ENCODE measurements around the gene TMTC1. TPM values are rescaled to one million over a fixed set of nuclear protein-coding genes. Genes with fewer than 3 reads are reported as not detected.

Gene TMTC1
- total and polyA plus RNA-seq, 2 donors (not counting 1 experiment from before 2014, with no cell fraction given): not detected

DNA sequence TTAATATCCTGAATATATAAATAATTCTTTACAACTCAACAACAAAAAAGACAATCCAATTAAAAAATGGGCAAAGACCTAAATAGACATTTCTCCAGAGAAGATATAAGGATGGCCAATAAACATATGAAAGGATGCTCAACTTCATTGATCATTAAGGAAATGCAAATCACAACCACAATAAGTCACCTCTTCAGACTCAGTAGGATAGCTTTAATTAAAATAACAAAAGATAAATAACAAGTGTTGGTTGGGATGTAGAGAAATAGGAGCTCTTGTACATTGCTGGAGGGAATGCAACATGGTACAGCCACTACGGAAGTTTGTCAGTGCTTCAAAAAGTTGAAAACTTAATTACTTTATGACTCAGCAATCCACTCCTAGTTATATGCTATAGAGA is 156.5 kb downstream of the TMTC1 start:
- H4K20me1 ChIP-seq (ENCODE audit: control insufficient read depth, insufficient read depth, low read length, poor library complexity, severe bottlenecking): no peaks in the 10 kb centered on the region
- no CpG with 5 or more reads among the region's 1 CpG for WGBS (ENCODE audit: insufficient coverage)
- H3K4me3 ChIP-seq (ENCODE audit: control extremely low read depth in 1 of 5, extremely low read depth in 1 of 5, insufficient read depth in 1 of 5, low read depth in 2 of 5, low read length in 4 of 5): no peak overlapping the region
- Mint-ChIP-seq H3K9me3 (ENCODE audit: insufficient read depth) (peaks cover 6% of the 10 kb centered on the region), H3K27ac (no peak overlapping the region), H3K4me1 (no peaks in the 10 kb centered on the region), H3K27me3 (no peaks in the 10 kb centered on the region), H3K4me3 (no peak overlapping the region)
- no peak overlapping the region for H3K27ac ChIP-seq (ENCODE audit: low read length in 2 of 2)
- ATAC-seq (ENCODE audit: low read depth) (no peak), DNase-seq (no peak)
- no peaks in the 10 kb centered on the region for H3K9me3 ChIP-seq (ENCODE audit: control extremely low read depth in 1 of 3, control insufficient read depth in 2 of 3, insufficient read depth in 1 of 3, low read length in 2 of 3)
- ChIA-PET CTCF (no interaction called here), POLR2A (no interaction called here)
- H3K36me3 ChIP-seq (replicated peaks in 1 of 2; ENCODE audit: control extremely low read depth in 1 of 2, control insufficient read depth in 1 of 2, extremely low read depth in 1 of 2, insufficient read depth in 2 of 2, low read length in 1 of 2): no peaks in the 10 kb centered on the region
- TF ChIP-seq EZH2 (IDR thresholded peaks at IDR 0.05; ENCODE audit: borderline replicate concordance, insufficient read depth, low read depth, low read length, poor library complexity, severe bottlenecking): no peak
- TF ChIP-seq, protein P1, sequence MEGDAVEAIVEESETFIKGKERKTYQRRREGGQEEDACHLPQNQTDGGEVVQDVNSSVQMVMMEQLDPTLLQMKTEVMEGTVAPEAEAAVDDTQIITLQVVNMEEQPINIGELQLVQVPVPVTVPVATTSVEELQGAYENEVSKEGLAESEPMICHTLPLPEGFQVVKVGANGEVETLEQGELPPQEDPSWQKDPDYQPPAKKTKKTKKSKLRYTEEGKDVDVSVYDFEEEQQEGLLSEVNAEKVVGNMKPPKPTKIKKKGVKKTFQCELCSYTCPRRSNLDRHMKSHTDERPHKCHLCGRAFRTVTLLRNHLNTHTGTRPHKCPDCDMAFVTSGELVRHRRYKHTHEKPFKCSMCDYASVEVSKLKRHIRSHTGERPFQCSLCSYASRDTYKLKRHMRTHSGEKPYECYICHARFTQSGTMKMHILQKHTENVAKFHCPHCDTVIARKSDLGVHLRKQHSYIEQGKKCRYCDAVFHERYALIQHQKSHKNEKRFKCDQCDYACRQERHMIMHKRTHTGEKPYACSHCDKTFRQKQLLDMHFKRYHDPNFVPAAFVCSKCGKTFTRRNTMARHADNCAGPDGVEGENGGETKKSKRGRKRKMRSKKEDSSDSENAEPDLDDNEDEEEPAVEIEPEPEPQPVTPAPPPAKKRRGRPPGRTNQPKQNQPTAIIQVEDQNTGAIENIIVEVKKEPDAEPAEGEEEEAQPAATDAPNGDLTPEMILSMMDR (IDR thresholded peaks at IDR 0.05): no peak
- intact Hi-C loops (cut with micrococcal nuclease): no loop called here
- no peaks in the 10 kb centered on the region for H3K79me2 ChIP-seq (ENCODE audit: control insufficient read depth, insufficient read depth, low read length)
- H3K4me2 ChIP-seq (replicated peaks; ENCODE audit: low read depth, low read length, poor library complexity, severe bottlenecking): no peak overlapping the region
- H3K27me3 ChIP-seq (replicated peaks in 1 of 4; ENCODE audit: control extremely low read depth in 1 of 4, control insufficient read depth in 3 of 4, insufficient read depth in 4 of 4, low read length in 3 of 4): no peaks in the 10 kb centered on the region
- H3K9ac ChIP-seq (ENCODE audit: low read length): no peak overlapping the region
- H3K4me1 ChIP-seq (ENCODE audit: control insufficient read depth in 2 of 2, insufficient read depth in 2 of 2, low read length in 2 of 2): no peaks in the 10 kb centered on the region
- H2AFZ ChIP-seq (ENCODE audit: insufficient read depth, low read depth, low read length, poor library complexity, severe bottlenecking): no peak overlapping the region

DNA sequence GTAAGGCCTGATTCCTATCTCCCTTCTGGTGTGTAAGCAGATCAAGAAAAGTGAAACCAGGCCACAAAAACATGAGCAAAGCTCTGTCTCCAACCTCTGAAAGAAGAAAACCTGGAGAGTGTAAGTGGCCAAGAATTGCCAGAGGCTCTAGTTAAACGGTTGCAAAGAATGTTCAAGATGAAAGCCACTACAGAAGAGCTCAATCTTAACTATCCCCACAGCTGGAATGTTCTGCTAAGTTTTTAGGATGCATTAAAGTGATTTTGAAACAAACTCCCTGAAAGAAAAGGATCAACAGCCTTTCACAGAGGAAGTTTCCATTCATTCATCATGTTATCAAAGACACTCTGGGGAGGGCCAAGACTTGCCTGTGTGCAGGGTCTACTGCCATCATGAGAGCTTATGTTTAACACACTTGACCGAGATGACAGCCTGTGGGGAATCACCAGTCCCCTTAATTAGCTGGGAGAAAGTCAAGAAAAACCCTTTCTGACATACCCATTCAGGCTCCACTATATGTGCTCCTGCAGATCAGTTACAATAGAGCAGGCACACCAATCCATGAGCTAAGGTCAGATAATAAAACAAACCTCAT is 158.3 kb downstream of the TMTC1 start:
- H3K27me3 ChIP-seq (replicated peaks in 1 of 4; ENCODE audit: control extremely low read depth in 1 of 4, control insufficient read depth in 3 of 4, insufficient read depth in 4 of 4, low read length in 3 of 4): no peaks in the 10 kb centered on the region
- no peak for TF ChIP-seq EZH2 (IDR thresholded peaks at IDR 0.05; ENCODE audit: borderline replicate concordance, insufficient read depth, low read depth, low read length, poor library complexity, severe bottlenecking)
- TF ChIP-seq, protein P1 (IDR thresholded peaks at IDR 0.05): no peak
- H4K20me1 ChIP-seq (ENCODE audit: control insufficient read depth, insufficient read depth, low read length, poor library complexity, severe bottlenecking): no peaks in the 10 kb centered on the region
- H2AFZ ChIP-seq (ENCODE audit: insufficient read depth, low read depth, low read length, poor library complexity, severe bottlenecking): no peak overlapping the region
- intact Hi-C loops (cut with micrococcal nuclease): no loop called here
- H3K79me2 ChIP-seq (ENCODE audit: control insufficient read depth, insufficient read depth, low read length): no peaks in the 10 kb centered on the region
- Mint-ChIP-seq H3K4me1 (no peaks in the 10 kb centered on the region), H3K27me3 (no peaks in the 10 kb centered on the region), H3K4me3 (no peak overlapping the region), H3K27ac (no peak overlapping the region), H3K9me3 (ENCODE audit: insufficient read depth) (peaks cover 6% of the 10 kb centered on the region)
- ChIA-PET CTCF (no interaction called here), POLR2A (no interaction called here)
- ATAC-seq (ENCODE audit: low read depth): no peak
- H3K9me3 ChIP-seq (ENCODE audit: control extremely low read depth in 1 of 3, control insufficient read depth in 2 of 3, insufficient read depth in 1 of 3, low read length in 2 of 3): no peaks in the 10 kb centered on the region
- H3K4me2 ChIP-seq (replicated peaks; ENCODE audit: low read depth, low read length, poor library complexity, severe bottlenecking): no peak overlapping the region
- H3K9ac ChIP-seq (ENCODE audit: low read length): no peak overlapping the region
- H3K4me1 ChIP-seq (ENCODE audit: control insufficient read depth in 2 of 2, insufficient read depth in 2 of 2, low read length in 2 of 2): no peaks in the 10 kb centered on the region
- H3K27ac ChIP-seq (ENCODE audit: low read length in 2 of 2): no peak overlapping the region
- DNase-seq: no peak
- 20% methylated on average over 1 of the region's 2 CpGs for WGBS (ENCODE audit: insufficient coverage)
- H3K4me3 ChIP-seq (ENCODE audit: control extremely low read depth in 1 of 5, extremely low read depth in 1 of 5, insufficient read depth in 1 of 5, low read depth in 2 of 5, low read length in 4 of 5): no peak overlapping the region
- no peaks in the 10 kb centered on the region for H3K36me3 ChIP-seq (replicated peaks in 1 of 2; ENCODE audit: control extremely low read depth in 1 of 2, control insufficient read depth in 1 of 2, extremely low read depth in 1 of 2, insufficient read depth in 2 of 2, low read length in 1 of 2)

All from B cell (primary cell).